Measurements from ENCODE around the gene LAMB3. TPM values are rescaled to one million over a fixed set of nuclear protein-coding genes. Genes with fewer than 3 reads are reported as not detected.
A peak's percentile ranks its signal among the peaks of the same experiment; 100 is the strongest.

The LAMB3 gene
- polyA plus RNA-seq, 1 donor from 2014 or later: 5.8 TPM

DNA sequence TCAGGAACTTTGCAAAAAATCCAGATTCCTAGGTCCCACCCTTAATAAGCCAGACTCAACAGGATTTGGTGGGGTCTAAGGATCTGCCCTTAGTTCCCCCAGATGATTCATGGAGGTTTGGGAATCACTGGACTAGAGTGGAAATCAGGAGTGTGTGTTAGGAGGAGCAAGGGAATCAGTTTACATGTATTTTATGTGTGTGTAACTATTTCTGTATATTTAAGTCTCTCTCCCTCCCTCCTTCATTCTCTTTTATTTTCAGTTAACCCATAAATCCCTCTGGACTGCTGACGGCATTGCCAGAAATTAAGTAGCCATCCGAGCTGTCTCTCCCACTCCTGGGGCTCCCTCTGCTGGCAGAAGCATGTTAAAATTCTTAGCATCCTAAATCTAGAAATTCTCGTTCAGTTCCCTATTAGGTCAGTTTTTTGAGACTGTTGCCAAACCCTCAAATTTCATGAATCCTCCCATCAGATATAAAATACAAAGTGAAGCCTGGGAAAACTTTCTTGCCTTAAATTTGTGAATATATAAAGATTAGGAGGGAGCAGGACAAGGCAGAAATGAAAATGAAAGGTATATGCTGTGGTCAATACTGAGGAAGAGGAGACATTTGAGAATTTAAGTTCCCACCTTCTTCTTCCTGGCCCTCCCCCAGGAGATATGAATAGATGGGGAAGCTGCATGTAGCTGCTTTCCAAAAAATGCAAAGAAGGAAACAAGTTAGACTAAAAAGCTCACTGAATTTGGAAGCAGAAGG lies 40.7 kb upstream of the LAMB3 start:
- Histone ChIP-seq H3K4me3 (ENCODE audit: low read length) (no peak overlapping the region), H3K9me3 (ENCODE audit: low read length) (no peaks in the 10 kb centered on the region), H2AFZ (ENCODE audit: low read depth, low read length) (no peak overlapping the region), H3K4me2 (ENCODE audit: low read length) (no peak overlapping the region), H3K9me2 (ENCODE audit: insufficient read depth, low read length) (no peaks in the 10 kb centered on the region), H4K20me1 (ENCODE audit: insufficient read depth) (no peaks in the 10 kb centered on the region), H3K27ac (ENCODE audit: low read length) (no peak overlapping the region), H3F3A (ENCODE audit: insufficient read depth, low read length, poor library complexity, severe bottlenecking) (no peaks in the 10 kb centered on the region), H3K9ac (ENCODE audit: low read length) (no peak overlapping the region), H3K36me3 (ENCODE audit: insufficient read depth, low read length) (no peaks in the 10 kb centered on the region), H3K27me3 (ENCODE audit: insufficient read depth, low read depth, low read length) (peaks cover 4% of the 10 kb centered on the region), H3K79me2 (replicated peaks; ENCODE audit: insufficient read depth, low read length) (no peaks in the 10 kb centered on the region)
- TF ChIP-seq, protein P1, sequence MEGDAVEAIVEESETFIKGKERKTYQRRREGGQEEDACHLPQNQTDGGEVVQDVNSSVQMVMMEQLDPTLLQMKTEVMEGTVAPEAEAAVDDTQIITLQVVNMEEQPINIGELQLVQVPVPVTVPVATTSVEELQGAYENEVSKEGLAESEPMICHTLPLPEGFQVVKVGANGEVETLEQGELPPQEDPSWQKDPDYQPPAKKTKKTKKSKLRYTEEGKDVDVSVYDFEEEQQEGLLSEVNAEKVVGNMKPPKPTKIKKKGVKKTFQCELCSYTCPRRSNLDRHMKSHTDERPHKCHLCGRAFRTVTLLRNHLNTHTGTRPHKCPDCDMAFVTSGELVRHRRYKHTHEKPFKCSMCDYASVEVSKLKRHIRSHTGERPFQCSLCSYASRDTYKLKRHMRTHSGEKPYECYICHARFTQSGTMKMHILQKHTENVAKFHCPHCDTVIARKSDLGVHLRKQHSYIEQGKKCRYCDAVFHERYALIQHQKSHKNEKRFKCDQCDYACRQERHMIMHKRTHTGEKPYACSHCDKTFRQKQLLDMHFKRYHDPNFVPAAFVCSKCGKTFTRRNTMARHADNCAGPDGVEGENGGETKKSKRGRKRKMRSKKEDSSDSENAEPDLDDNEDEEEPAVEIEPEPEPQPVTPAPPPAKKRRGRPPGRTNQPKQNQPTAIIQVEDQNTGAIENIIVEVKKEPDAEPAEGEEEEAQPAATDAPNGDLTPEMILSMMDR (IDR thresholded peaks at IDR 0.05; ENCODE audit: poor library complexity, severe bottlenecking): peak; percentile 90
- TF ChIP-seq TAF1 (IDR thresholded peaks at IDR 0.05; ENCODE audit: low read depth) (no peak), RAD21 (conservative IDR thresholded peaks at IDR 0.05) (peak; percentile 91), POLR2AphosphoS5 (IDR thresholded peaks at IDR 0.05) (no peak), SMC3 (conservative IDR thresholded peaks at IDR 0.05; ENCODE audit: poor library complexity) (peak; percentile 94)

DNA sequence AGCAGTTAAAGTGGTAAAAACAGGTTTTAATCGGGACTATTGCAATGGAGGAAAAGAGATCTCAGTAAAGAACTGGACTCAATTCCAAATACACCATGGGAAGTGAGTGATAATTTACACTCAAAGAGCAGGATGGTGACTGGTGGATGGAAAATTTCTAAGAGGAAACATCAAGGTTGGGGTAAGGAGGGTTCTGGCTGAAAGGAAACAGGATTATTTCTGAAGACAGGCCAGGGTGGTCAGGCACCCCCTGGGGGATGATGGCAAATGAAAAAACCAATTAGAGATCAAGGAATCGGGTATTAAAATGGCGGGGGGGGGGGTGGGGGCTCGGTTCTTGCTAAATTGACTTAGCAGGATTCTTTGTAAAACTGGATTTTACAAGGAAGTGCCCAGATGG lies 40.1 kb upstream of the LAMB3 start:
- H3K4me2 ChIP-seq (ENCODE audit: low read length): no peak overlapping the region
- H3K4me3 ChIP-seq (ENCODE audit: low read length): no peak overlapping the region
- TF ChIP-seq POLR2AphosphoS5 (IDR thresholded peaks at IDR 0.05) (no peak), SMC3 (conservative IDR thresholded peaks at IDR 0.05; ENCODE audit: poor library complexity) (no peak), EZH2 (IDR thresholded peaks at IDR 0.05; ENCODE audit: borderline replicate concordance, insufficient read depth, low read length, poor library complexity, severe bottlenecking) (no peak), EP300 (conservative IDR thresholded peaks at IDR 0.05; ENCODE audit: poor library complexity, severe bottlenecking) (no peak), RAD21 (conservative IDR thresholded peaks at IDR 0.05) (no peak), TAF1 (IDR thresholded peaks at IDR 0.05; ENCODE audit: low read depth) (no peak)
- TF ChIP-seq, protein P2, sequence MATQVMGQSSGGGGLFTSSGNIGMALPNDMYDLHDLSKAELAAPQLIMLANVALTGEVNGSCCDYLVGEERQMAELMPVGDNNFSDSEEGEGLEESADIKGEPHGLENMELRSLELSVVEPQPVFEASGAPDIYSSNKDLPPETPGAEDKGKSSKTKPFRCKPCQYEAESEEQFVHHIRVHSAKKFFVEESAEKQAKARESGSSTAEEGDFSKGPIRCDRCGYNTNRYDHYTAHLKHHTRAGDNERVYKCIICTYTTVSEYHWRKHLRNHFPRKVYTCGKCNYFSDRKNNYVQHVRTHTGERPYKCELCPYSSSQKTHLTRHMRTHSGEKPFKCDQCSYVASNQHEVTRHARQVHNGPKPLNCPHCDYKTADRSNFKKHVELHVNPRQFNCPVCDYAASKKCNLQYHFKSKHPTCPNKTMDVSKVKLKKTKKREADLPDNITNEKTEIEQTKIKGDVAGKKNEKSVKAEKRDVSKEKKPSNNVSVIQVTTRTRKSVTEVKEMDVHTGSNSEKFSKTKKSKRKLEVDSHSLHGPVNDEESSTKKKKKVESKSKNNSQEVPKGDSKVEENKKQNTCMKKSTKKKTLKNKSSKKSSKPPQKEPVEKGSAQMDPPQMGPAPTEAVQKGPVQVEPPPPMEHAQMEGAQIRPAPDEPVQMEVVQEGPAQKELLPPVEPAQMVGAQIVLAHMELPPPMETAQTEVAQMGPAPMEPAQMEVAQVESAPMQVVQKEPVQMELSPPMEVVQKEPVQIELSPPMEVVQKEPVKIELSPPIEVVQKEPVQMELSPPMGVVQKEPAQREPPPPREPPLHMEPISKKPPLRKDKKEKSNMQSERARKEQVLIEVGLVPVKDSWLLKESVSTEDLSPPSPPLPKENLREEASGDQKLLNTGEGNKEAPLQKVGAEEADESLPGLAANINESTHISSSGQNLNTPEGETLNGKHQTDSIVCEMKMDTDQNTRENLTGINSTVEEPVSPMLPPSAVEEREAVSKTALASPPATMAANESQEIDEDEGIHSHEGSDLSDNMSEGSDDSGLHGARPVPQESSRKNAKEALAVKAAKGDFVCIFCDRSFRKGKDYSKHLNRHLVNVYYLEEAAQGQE (IDR thresholded peaks at IDR 0.05; ENCODE audit: borderline replicate concordance): no peak
- TF ChIP-seq, protein P1 (IDR thresholded peaks at IDR 0.05; ENCODE audit: poor library complexity, severe bottlenecking): no peak
- no peak overlapping the region for H3K27ac ChIP-seq (ENCODE audit: low read length)
- no peaks in the 10 kb centered on the region for H3K9me3 ChIP-seq (ENCODE audit: low read length)
- no peaks in the 10 kb centered on the region for H3K9me2 ChIP-seq (ENCODE audit: insufficient read depth, low read length)
- H3K36me3 ChIP-seq (ENCODE audit: insufficient read depth, low read length): no peaks in the 10 kb centered on the region
- H3K9ac ChIP-seq (ENCODE audit: low read length): no peak overlapping the region
- no peak overlapping the region for H2AFZ ChIP-seq (ENCODE audit: low read depth, low read length)
- H3K27me3 ChIP-seq (ENCODE audit: insufficient read depth, low read depth, low read length): peaks cover 4% of the 10 kb centered on the region
- H4K20me1 ChIP-seq (ENCODE audit: insufficient read depth): no peaks in the 10 kb centered on the region
- H3K79me2 ChIP-seq (replicated peaks; ENCODE audit: insufficient read depth, low read length): no peaks in the 10 kb centered on the region
- no peaks in the 10 kb centered on the region for H3F3A ChIP-seq (ENCODE audit: insufficient read depth, low read length, poor library complexity, severe bottlenecking)
